Type B pancreatic cell (in vitro differentiated cells): ENCODE results near the gene BPIFB6. TPM values are rescaled to one million over a fixed set of nuclear protein-coding genes. Genes with fewer than 3 reads are reported as not detected.

ENCODE experiments used
- DNase-seq: peaks from one replicate; pipeline ENCODE4 v3.0.0; 2021; ENCODE audit warnings: mixed read lengths; ENCODE audit not compliant: unreplicated experiment; ENCODE audit errors: extremely low spot score
- H3K27ac Mint-ChIP-seq: 2 replicates; pipeline ENCODE4 v1.8.0; 2021; ENCODE audit warnings: mild to moderate bottlenecking, mixed read lengths
- H3K27me3 Mint-ChIP-seq: 2 replicates; pipeline ENCODE4 v1.8.0; 2021; ENCODE audit warnings: mixed read lengths
- H3K36me3 Mint-ChIP-seq: 2 replicates; pipeline ENCODE4 v1.8.0; 2021; ENCODE audit warnings: mixed read lengths
- H3K4me1 Mint-ChIP-seq: one replicate; pipeline ENCODE4 v1.8.0; 2021; ENCODE audit warnings: mixed read lengths; ENCODE audit not compliant: unreplicated experiment
- H3K4me3 Mint-ChIP-seq: 2 replicates; pipeline ENCODE4 v1.8.0; 2021; ENCODE audit warnings: mild to moderate bottlenecking, mixed read lengths
- H3K9me3 Mint-ChIP-seq: 2 replicates; pipeline ENCODE4 v1.8.0; 2021; ENCODE audit warnings: mixed read lengths
- CTCF ChIP-seq: fragments of 200-600 bp; sonication (generic); conservative IDR thresholded peaks from 2 replicates; pipeline ENCODE4 v1.5.0; 2021; ENCODE audit warnings: antibody characterized with exemption, mild to moderate bottlenecking
- long read RNA-seq: library from polyadenylated mRNA; unstranded; transcript quantifications from one replicate; pipeline ENCODE4 v2.0.0, GENCODE V29; 2020
- total RNA-seq: library from RNA; stranded (reverse); gene quantifications from 2 replicates; pipeline ENCODE4 v1.2.1, GENCODE V29; 2021; ENCODE audit warnings: low replicate concordance

BPIFB6 gene
- not detected in 2 replicates for total RNA-seq
- long read RNA-seq = 0 reads

GRCh38 chr20:33031531-33031930 is at the start of gene BPIFB6:
Gene BPIFB6, plus strand, starts transcription at chr20:33031648. Its CDS starts 0 bp downstream, at chr20:33031648.
- no peak for DNase-seq
- no peak for TF ChIP-seq CTCF
- peaks cover 29% of the 10 kb centered on the region for H3K27me3 Mint-ChIP-seq
- no peak within 1 kb of the TSS for H3K4me3 Mint-ChIP-seq
- H3K27ac Mint-ChIP-seq = no peak within 1 kb of the TSS
- H3K36me3 Mint-ChIP-seq = no peaks in the 10 kb centered on the region
- H3K4me1 Mint-ChIP-seq = no peaks in the 10 kb centered on the region
- H3K9me3 Mint-ChIP-seq = peaks cover 4% of the 10 kb centered on the region

- Mint-ChIP-seq H3K9me3 (no peaks in the 10 kb centered on the region), H3K36me3 (no peaks in the 10 kb centered on the region), H3K4me3 (no peak overlapping the region), H3K4me1 (no peaks in the 10 kb centered on the region), H3K27me3 (peaks cover 4% of the 10 kb centered on the region), H3K27ac (no peak overlapping the region)
- TF ChIP-seq CTCF = no peak
- no peak for DNase-seq
Observed at GRCh38 chr20:32982617-32983458, 48.6 kb upstream of the BPIFB6 start.

GRCh38 chr20:32983459-32984112 is 47.9 kb upstream of the BPIFB6 start:
- no peaks in the 10 kb centered on the region for H3K9me3 Mint-ChIP-seq
- TF ChIP-seq CTCF = no peak
- H3K27me3 Mint-ChIP-seq = peaks cover 4% of the 10 kb centered on the region
- no peaks in the 10 kb centered on the region for H3K36me3 Mint-ChIP-seq
- no peak for DNase-seq
- H3K4me1 Mint-ChIP-seq = no peaks in the 10 kb centered on the region
- no peak overlapping the region for H3K27ac Mint-ChIP-seq
- no peak overlapping the region for H3K4me3 Mint-ChIP-seq

GRCh38 chr20:32984196-32984595 is 47.3 kb upstream of the BPIFB6 start:
- DNase-seq = no peak
- H3K27me3 Mint-ChIP-seq = peaks cover 4% of the 10 kb centered on the region
- peak overlapping the region; percentile 23 for H3K27ac Mint-ChIP-seq
- H3K4me1 Mint-ChIP-seq = no peaks in the 10 kb centered on the region
- no peaks in the 10 kb centered on the region for H3K36me3 Mint-ChIP-seq
- H3K9me3 Mint-ChIP-seq = no peaks in the 10 kb centered on the region
- TF ChIP-seq CTCF = no peak
- no peak overlapping the region for H3K4me3 Mint-ChIP-seq

- H3K4me3 Mint-ChIP-seq = no peak overlapping the region
- H3K9me3 Mint-ChIP-seq = no peaks in the 10 kb centered on the region
- peaks cover 4% of the 10 kb centered on the region for H3K27me3 Mint-ChIP-seq
- no peak for TF ChIP-seq CTCF
- no peaks in the 10 kb centered on the region for H3K4me1 Mint-ChIP-seq
- no peak for DNase-seq
- peak overlapping the region; percentile 23 for H3K27ac Mint-ChIP-seq
- H3K36me3 Mint-ChIP-seq = no peaks in the 10 kb centered on the region
Observed at GRCh38 chr20:32984631-32985354, 46.7 kb upstream of the BPIFB6 start.
